Left cardiac atrium (tissue), 2 donors: ENCODE data around the gene MRGPRG. TPM values are rescaled to one million over a fixed set of nuclear protein-coding genes. Genes with fewer than 3 reads are reported as not detected.

ENCODE experiments used
- total RNA-seq, 2 donors: library from RNA; stranded (reverse); fragmentation: NEBNext Ultra II Directional; extraction: Animal tissue kit (Norgen Biotek cat#: 25700); gene quantifications; one replicate each; pipeline ENCODE4 v1.2.1, GENCODE V29; 2021
- donor health status: DM: no; HTN: yes; CAD: no; lungs with severe emphysema.
- donor health status: DM: yes; HTN: yes; CAD: no.

MRGPRG gene
- total RNA-seq, 2 donors from 2014 or later: not detected

Other genes starting within 250 kb of the MRGPRG start
- gene NAP1L4, start 226.5 kb downstream of the MRGPRG start, total RNA-seq: 100 to 1,000 TPM; 125 to 144 TPM
- gene CARS1, start 161.4 kb downstream of the MRGPRG start, total RNA-seq: 10 to 100 TPM; 16.8 to 28.7 TPM
- gene OSBPL5, start 53.5 kb downstream of the MRGPRG start, total RNA-seq: 10 to 100 TPM; 17.3 to 21.0 TPM
- gene MRGPRE, start 13.6 kb upstream of the MRGPRG start, total RNA-seq: under 1 TPM in 1 of 2 donors, not detected in 1; 0.15 TPM
- 10 to 100 TPM; 10.8 to 13.2 TPM for gene ZNF195, start 160.3 kb upstream of the MRGPRG start, total RNA-seq